UCSD-AML1 (cell line): ENCODE measurements around the gene AIF1.

Experiments
- DNase-seq: peaks from one replicate; lab custom pipeline; 2025; ENCODE audit not compliant: unreplicated experiment; lab: John Stamatoyannopoulos, UW

Gene AIF1

GRCh38 chr6:31620586-31621319 lies 5.7 kb downstream of the AIF1 start, which contains the start of gene PRRC2A:
Gene PRRC2A (plus strand): TSS chr6:31620715. CDS start chr6:31622790, 2,075 bp downstream.
- peak; percentile 89 for DNase-seq

- DNase-seq = no peak
Measured at GRCh38 chr6:31621320-31621939, 6.4 kb downstream of the AIF1 start.

GRCh38 chr6:31621991-31622390 lies 7.0 kb downstream of the AIF1 start:
- DNase-seq = no peak

- DNase-seq = no peak
Measured at GRCh38 chr6:31622684-31623091, 7.7 kb downstream of the AIF1 start.

GRCh38 chr6:31624070-31624469 lies 9.0 kb downstream of the AIF1 start:
- DNase-seq = no peak

GRCh38 chr6:31626952-31627351 lies 11.9 kb downstream of the AIF1 start:
- no peak for DNase-seq

- no peak for DNase-seq
Measured at GRCh38 chr6:31627690-31628287, 12.8 kb downstream of the AIF1 start.

GRCh38 chr6:31629014-31629413 lies 14.0 kb downstream of the AIF1 start:
- no peak for DNase-seq

- no peak for DNase-seq
Measured at GRCh38 chr6:31630177-31630934, 15.3 kb downstream of the AIF1 start.

GRCh38 chr6:31631209-31631608 lies 16.2 kb downstream of the AIF1 start:
- DNase-seq = no peak

GRCh38 chr6:31631681-31632278 lies 16.7 kb downstream of the AIF1 start:
- DNase-seq = no peak

GRCh38 chr6:31632279-31632946 lies 17.4 kb downstream of the AIF1 start:
- DNase-seq = no peak

GRCh38 chr6:31633447-31633846 lies 18.4 kb downstream of the AIF1 start:
- no peak for DNase-seq

- DNase-seq = no peak
Measured at GRCh38 chr6:31634131-31634530, 19.1 kb downstream of the AIF1 start.

- no peak for DNase-seq
Measured at GRCh38 chr6:31634969-31635575, 20.0 kb downstream of the AIF1 start.

GRCh38 chr6:31636698-31637596 lies 21.9 kb downstream of the AIF1 start:
- no peak for DNase-seq

GRCh38 chr6:31639043-31639442 lies 24.0 kb downstream of the AIF1 start:
- DNase-seq = no peak

- DNase-seq = peak; percentile 66
Measured at GRCh38 chr6:31639449-31639861, 24.4 kb downstream of the AIF1 start.

GRCh38 chr6:31640612-31641011 lies 25.6 kb downstream of the AIF1 start:
- no peak for DNase-seq
